Neural cell (in vitro differentiated cells): ENCODE measurements around the gene ARHGAP9. TPM values are rescaled to one million over a fixed set of nuclear protein-coding genes. Genes with fewer than 3 reads are reported as not detected.

Source experiments
- H2AFZ ChIP-seq: fragments of 200-600, 300-800 bp; sonication (generic), shearing (Covaris generic); 2 replicates; pipeline ENCODE4 v1.6.0; 2014; ENCODE audit warnings: low read depth, mild to moderate bottlenecking, antibody characterized with exemption, low read length, moderate library complexity
- H3F3A ChIP-seq: fragments of 200-600 bp; shearing (Covaris generic); 2 replicates; pipeline ENCODE4 v1.6.1; 2016; ENCODE audit warnings: mild to moderate bottlenecking, moderate library complexity, mixed read lengths, antibody characterized with exemption, low read length; ENCODE audit not compliant: insufficient read depth, poor library complexity, severe bottlenecking
- H3K27ac ChIP-seq: fragments of 200-600, 300-800 bp; sonication (generic), shearing (Covaris generic); 2 replicates; pipeline ENCODE4 v1.5.1; 2014; ENCODE audit warnings: mild to moderate bottlenecking, low read length, moderate library complexity
- H3K27me3 ChIP-seq: fragments of 300-800, 200-600 bp; sonication (generic), shearing (Covaris generic); 2 replicates; pipeline ENCODE4 v1.6.0; 2014; ENCODE audit warnings: mild to moderate bottlenecking, low read depth, low read length, moderate library complexity; ENCODE audit not compliant: insufficient read depth
- H3K36me3 ChIP-seq: fragments of 300-800, 200-600 bp; sonication (generic), shearing (Covaris generic); 2 replicates; pipeline ENCODE4 v1.5.1; 2014; ENCODE audit warnings: mild to moderate bottlenecking, antibody characterized with exemption, low read length, moderate library complexity; ENCODE audit not compliant: insufficient read depth
- H3K4me2 ChIP-seq: fragments of 300-800, 200-600 bp; sonication (generic), shearing (Covaris generic); 2 replicates; pipeline ENCODE4 v1.6.0; 2014; ENCODE audit warnings: mild to moderate bottlenecking, low read length
- H3K4me3 ChIP-seq: fragments of 300-800, 200-600 bp; sonication (generic), shearing (Covaris generic); 2 replicates; pipeline ENCODE4 v1.5.1; 2014; ENCODE audit warnings: mild to moderate bottlenecking, low read length, moderate library complexity
- H3K79me2 ChIP-seq: fragments of 200-600 bp; shearing (Covaris generic); replicated peaks from 2 replicates; pipeline ENCODE4 v1.6.0; 2014; ENCODE audit warnings: mild to moderate bottlenecking, low read length, moderate library complexity; ENCODE audit not compliant: insufficient read depth
- H3K9ac ChIP-seq: fragments of 300-800, 200-600 bp; sonication (generic), shearing (Covaris generic); 2 replicates; pipeline ENCODE4 v1.6.1; 2016; ENCODE audit warnings: mild to moderate bottlenecking, low read length, mixed read lengths
- H3K9me2 ChIP-seq: fragments of 200-600 bp; shearing (Covaris generic); 2 replicates; pipeline ENCODE4 v1.6.1; 2016; ENCODE audit warnings: mild to moderate bottlenecking, low read length, mixed read lengths; ENCODE audit not compliant: insufficient read depth
- H3K9me3 ChIP-seq: fragments of 200-600, 300-800 bp; sonication (generic), shearing (Covaris generic); 2 replicates; pipeline ENCODE4 v1.6.1; 2016; ENCODE audit warnings: mild to moderate bottlenecking, mixed run types, low read length, moderate library complexity, mixed read lengths
- H4K20me1 ChIP-seq: fragments of 200-600 bp; shearing (Covaris generic); 2 replicates; pipeline ENCODE4 v1.6.1; 2016; ENCODE audit warnings: mild to moderate bottlenecking, mixed run types; ENCODE audit not compliant: insufficient read depth
- EP300 ChIP-seq: fragments of 450-650 bp; conservative IDR thresholded peaks from 2 replicates; pipeline ENCODE4 v1.6.1; 2014; ENCODE audit warnings: antibody characterized with exemption, mild to moderate bottlenecking, moderate library complexity; ENCODE audit not compliant: poor library complexity, severe bottlenecking
- EZH2 ChIP-seq: fragments of 200-600, 300-800 bp; shearing (Covaris generic), sonication (generic); IDR thresholded peaks from 2 replicates; pipeline ENCODE4 v1.6.1; 2014; ENCODE audit warnings: antibody characterized with exemption, low read length, borderline replicate concordance, mild to moderate bottlenecking; ENCODE audit not compliant: insufficient read depth, poor library complexity, severe bottlenecking
- MXI1 ChIP-seq: fragments of 450-650 bp; conservative IDR thresholded peaks from 2 replicates; pipeline ENCODE4 v1.6.1; 2014; ENCODE audit warnings: antibody characterized with exemption, mild to moderate bottlenecking; ENCODE audit not compliant: poor library complexity, severe bottlenecking
- POLR2AphosphoS5 ChIP-seq: IDR thresholded peaks from 2 replicates; pipeline ENCODE4 v1.6.1; 2012
- RAD21 ChIP-seq: fragments of 450-650 bp; conservative IDR thresholded peaks from 2 replicates; pipeline ENCODE4 v1.6.1; 2014; ENCODE audit warnings: antibody characterized with exemption, mild to moderate bottlenecking, moderate library complexity
- SMC3 ChIP-seq: fragments of 450-650 bp; conservative IDR thresholded peaks from 2 replicates; pipeline ENCODE4 v1.6.1; 2014; ENCODE audit warnings: antibody characterized with exemption, mild to moderate bottlenecking, moderate library complexity; ENCODE audit not compliant: poor library complexity
- TAF1 ChIP-seq: IDR thresholded peaks from 2 replicates; pipeline ENCODE4 v1.6.1; 2012; ENCODE audit warnings: low read depth
- polyA plus RNA-seq: library from polyadenylated mRNA; depleted of rRNA; stranded (reverse); fragments of >200 nt; gene quantifications from 2 replicates; pipeline ENCODE4 v1.2.3, GENCODE V29; 2014
- TF ChIP-seq, protein P1 (sequence below): fragments of 450-650 bp; IDR thresholded peaks from 2 replicates; pipeline ENCODE4 v1.5.1; 2014; ENCODE audit warnings: antibody characterized with exemption, mild to moderate bottlenecking, moderate library complexity; ENCODE audit not compliant: poor library complexity, severe bottlenecking
- TF ChIP-seq, protein P2 (sequence below): IDR thresholded peaks from 2 replicates; pipeline ENCODE4 v1.6.1; 2012; ENCODE audit warnings: borderline replicate concordance

ARHGAP9 gene
- polyA plus RNA-seq, 1 donor from 2014 or later = not detected

DNA sequence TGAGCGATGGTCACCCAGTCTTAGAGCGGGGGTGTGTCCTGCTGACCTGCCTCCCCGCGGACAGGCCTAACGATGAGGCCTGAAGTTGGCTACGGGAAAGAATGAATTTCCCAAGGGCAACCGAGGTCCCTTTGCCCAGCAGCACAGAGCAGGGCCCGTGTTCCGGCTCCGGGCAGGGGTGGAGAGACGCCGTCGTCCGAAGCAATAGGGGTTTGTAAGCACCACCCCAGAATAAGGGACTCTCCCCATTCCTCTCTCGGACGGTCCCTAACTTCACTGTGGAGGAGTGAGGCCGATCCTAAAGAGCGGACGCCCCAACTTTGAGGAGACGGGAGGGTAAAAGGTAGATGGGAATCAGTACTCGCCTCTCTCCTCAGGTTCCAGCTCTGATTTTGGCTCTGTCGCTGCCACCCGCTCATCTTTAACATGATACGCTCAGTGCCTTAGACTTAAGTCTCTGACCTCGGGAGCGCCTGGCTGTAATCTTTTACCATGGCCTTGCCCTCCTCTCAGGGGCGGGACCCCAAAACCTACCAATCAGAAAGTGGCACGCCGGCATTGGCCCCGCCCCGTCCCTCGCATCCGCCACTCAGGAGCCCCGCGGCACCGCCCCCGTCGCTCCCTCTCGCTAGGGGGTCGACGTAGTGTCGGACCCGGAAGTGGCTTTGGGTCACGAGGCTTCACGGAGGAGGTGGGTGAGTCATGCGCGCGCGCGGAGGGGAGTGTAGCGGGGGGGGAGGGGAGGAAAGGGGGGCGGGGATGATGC lies 40.6 kb upstream of the ARHGAP9 start, which contains the start of gene DDIT3:
DDIT3 (minus strand) TSS at position 462 of the 766 bp plus-strand sequence. CDS start 3,108 bp downstream, outside the sequence.
- Histone ChIP-seq H3F3A (peaks cover 4% of the 10 kb centered on the region), H3K79me2 (peaks cover 22% of the 10 kb centered on the region), H3K9me3 (no peaks in the 10 kb centered on the region)

GRCh38 chr12:57519796-57520052 lies 40.1 kb upstream of the ARHGAP9 start:
- H2AFZ ChIP-seq = peak overlapping the region; percentile 38
- TF ChIP-seq, protein P1, sequence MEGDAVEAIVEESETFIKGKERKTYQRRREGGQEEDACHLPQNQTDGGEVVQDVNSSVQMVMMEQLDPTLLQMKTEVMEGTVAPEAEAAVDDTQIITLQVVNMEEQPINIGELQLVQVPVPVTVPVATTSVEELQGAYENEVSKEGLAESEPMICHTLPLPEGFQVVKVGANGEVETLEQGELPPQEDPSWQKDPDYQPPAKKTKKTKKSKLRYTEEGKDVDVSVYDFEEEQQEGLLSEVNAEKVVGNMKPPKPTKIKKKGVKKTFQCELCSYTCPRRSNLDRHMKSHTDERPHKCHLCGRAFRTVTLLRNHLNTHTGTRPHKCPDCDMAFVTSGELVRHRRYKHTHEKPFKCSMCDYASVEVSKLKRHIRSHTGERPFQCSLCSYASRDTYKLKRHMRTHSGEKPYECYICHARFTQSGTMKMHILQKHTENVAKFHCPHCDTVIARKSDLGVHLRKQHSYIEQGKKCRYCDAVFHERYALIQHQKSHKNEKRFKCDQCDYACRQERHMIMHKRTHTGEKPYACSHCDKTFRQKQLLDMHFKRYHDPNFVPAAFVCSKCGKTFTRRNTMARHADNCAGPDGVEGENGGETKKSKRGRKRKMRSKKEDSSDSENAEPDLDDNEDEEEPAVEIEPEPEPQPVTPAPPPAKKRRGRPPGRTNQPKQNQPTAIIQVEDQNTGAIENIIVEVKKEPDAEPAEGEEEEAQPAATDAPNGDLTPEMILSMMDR = no peak
- TF ChIP-seq RAD21 = no peak
- no peak for TF ChIP-seq SMC3
- no peak for TF ChIP-seq POLR2AphosphoS5
- TF ChIP-seq EP300 = no peak
- TF ChIP-seq EZH2 = no peak
- no peak for TF ChIP-seq TAF1
- TF ChIP-seq, protein P2, sequence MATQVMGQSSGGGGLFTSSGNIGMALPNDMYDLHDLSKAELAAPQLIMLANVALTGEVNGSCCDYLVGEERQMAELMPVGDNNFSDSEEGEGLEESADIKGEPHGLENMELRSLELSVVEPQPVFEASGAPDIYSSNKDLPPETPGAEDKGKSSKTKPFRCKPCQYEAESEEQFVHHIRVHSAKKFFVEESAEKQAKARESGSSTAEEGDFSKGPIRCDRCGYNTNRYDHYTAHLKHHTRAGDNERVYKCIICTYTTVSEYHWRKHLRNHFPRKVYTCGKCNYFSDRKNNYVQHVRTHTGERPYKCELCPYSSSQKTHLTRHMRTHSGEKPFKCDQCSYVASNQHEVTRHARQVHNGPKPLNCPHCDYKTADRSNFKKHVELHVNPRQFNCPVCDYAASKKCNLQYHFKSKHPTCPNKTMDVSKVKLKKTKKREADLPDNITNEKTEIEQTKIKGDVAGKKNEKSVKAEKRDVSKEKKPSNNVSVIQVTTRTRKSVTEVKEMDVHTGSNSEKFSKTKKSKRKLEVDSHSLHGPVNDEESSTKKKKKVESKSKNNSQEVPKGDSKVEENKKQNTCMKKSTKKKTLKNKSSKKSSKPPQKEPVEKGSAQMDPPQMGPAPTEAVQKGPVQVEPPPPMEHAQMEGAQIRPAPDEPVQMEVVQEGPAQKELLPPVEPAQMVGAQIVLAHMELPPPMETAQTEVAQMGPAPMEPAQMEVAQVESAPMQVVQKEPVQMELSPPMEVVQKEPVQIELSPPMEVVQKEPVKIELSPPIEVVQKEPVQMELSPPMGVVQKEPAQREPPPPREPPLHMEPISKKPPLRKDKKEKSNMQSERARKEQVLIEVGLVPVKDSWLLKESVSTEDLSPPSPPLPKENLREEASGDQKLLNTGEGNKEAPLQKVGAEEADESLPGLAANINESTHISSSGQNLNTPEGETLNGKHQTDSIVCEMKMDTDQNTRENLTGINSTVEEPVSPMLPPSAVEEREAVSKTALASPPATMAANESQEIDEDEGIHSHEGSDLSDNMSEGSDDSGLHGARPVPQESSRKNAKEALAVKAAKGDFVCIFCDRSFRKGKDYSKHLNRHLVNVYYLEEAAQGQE = no peak
- TF ChIP-seq MXI1 = no peak
- peaks cover 19% of the 10 kb centered on the region for H3K79me2 ChIP-seq
- H3K9me3 ChIP-seq = no peaks in the 10 kb centered on the region
- peak overlapping the region; percentile 88 for H3K27ac ChIP-seq
- no peaks in the 10 kb centered on the region for H3K27me3 ChIP-seq
- H3K4me3 ChIP-seq = peak overlapping the region; percentile 86
- peak overlapping the region; percentile 99 for H3K4me2 ChIP-seq
- no peaks in the 10 kb centered on the region for H3K9me2 ChIP-seq
- H3F3A ChIP-seq = peaks cover 4% of the 10 kb centered on the region
- peak overlapping the region; percentile 87 for H3K9ac ChIP-seq
- H3K36me3 ChIP-seq = no peaks in the 10 kb centered on the region
- no peaks in the 10 kb centered on the region for H4K20me1 ChIP-seq

More for the DNA sequence above, 40.6 kb upstream of the ARHGAP9 start, which contains the start of gene DDIT3:
- H3K4me2 ChIP-seq = peak within 1 kb of the TSS; percentile 99
- H3K27ac ChIP-seq = peak within 1 kb of the TSS; percentile 93
- H4K20me1 ChIP-seq = no peaks in the 10 kb centered on the region
- peak within 1 kb of the TSS; percentile 87 for H3K9ac ChIP-seq
- peak within 1 kb of the TSS; percentile 38 for H2AFZ ChIP-seq
- no peaks in the 10 kb centered on the region for H3K9me2 ChIP-seq
- no peaks in the 10 kb centered on the region for H3K36me3 ChIP-seq
- H3K4me3 ChIP-seq = peak within 1 kb of the TSS; percentile 86
- TF ChIP-seq EZH2 (no peak), EP300 (no peak), TAF1 (peak; percentile 47), MXI1 (peak; percentile 46), POLR2AphosphoS5 (peak; percentile 90), SMC3 (peak; percentile 16), RAD21 (no peak)
- TF ChIP-seq, protein P1 = no peak
- TF ChIP-seq, protein P2 = peak; percentile 69
- no peaks in the 10 kb centered on the region for H3K27me3 ChIP-seq
